ENCODE data around the gene ATP6V0B.

DNA sequence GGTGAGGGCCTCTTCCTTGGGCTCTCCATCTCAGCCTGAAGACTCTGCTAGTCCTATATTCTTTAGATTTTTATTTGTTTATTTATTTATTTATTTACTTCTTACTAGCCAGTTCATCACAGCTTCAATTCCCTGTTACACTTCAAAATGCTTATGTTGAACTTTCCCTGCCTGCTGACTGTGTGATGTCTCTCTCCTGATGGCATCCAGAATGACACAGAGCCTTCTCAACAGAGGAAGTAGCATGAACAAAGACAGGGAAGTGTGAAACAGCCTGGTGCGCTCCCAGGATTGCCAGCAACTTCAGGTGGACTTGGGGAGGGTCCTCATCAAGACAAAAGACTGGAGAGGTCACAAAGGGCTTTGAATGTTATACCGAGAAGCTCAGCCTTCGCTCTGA lies 32.3 kb upstream of the ATP6V0B start:
- TF ChIP-seq TAF1 (CRISPR knock-in tag; IDR thresholded peaks at IDR 0.05) = no peak
- no peak for TF ChIP-seq ZNF263 (CRISPR knock-in tag; IDR thresholded peaks at IDR 0.05)
- no peak for TF ChIP-seq ZZZ3 (CRISPR knock-in tag; IDR thresholded peaks at IDR 0.05; ENCODE audit: borderline replicate concordance)
- no peak for TF ChIP-seq SNRNP70 (IDR thresholded peaks at IDR 0.05; ENCODE audit: low read depth, low read length)
- TF ChIP-seq CTCF (CRISPR knock-in tag; IDR thresholded peaks at IDR 0.05) = no peak
- TF ChIP-seq ZFP1 (CRISPR knock-in tag; IDR thresholded peaks at IDR 0.05) = no peak
- TF ChIP-seq CREB1 (IDR thresholded peaks at IDR 0.05) = no peak
- no peak for TF ChIP-seq CREB1 (CRISPR knock-in tag; IDR thresholded peaks at IDR 0.05)
- no peak for TF ChIP-seq EP300 (IDR thresholded peaks at IDR 0.05; ENCODE audit: low read depth in 2 of 2, low read length in 2 of 2)
- no peak for TF ChIP-seq EP300 (CRISPR knock-in tag; IDR thresholded peaks at IDR 0.05; ENCODE audit: borderline replicate concordance)
- TF ChIP-seq PRDM4 (CRISPR knock-in tag; IDR thresholded peaks at IDR 0.05; ENCODE audit: borderline replicate concordance) = no peak
- TF ChIP-seq ZNF556 (CRISPR knock-in tag; IDR thresholded peaks at IDR 0.05; ENCODE audit: borderline replicate concordance) = no peak

Data from HepG2 (cell line).